Mucosa of gallbladder (tissue), 1 donor: Measurements from ENCODE around the gene UGGT2. TPM values are rescaled to one million over a fixed set of nuclear protein-coding genes. Genes with fewer than 3 reads are reported as not detected.
"Not testable (repeated sequence)": the region's sequence is repeated elsewhere in the genome, so short reads cannot be mapped to it uniquely, and the experiment has no call there.

ENCODE experiments used
- DNase-seq: peaks from one replicate; pipeline ENCODE4 v3.0.0-alpha.2; 2020; ENCODE audit warnings: low spot score
- total RNA-seq: library from RNA; stranded (reverse); gene quantifications from one replicate; pipeline ENCODE4 v1.2.1, GENCODE V29; 2021
- donor health status: DM: no; HTN: no; CAD: no.

The UGGT2 gene
- total RNA-seq, 1 donor from 2014 or later, result 20.2 TPM

GRCh38 chr13:95968906-95969305, 84.3 kb downstream of the UGGT2 start:
- DNase-seq, result no peak

- DNase-seq, result no peak
Observed at GRCh38 chr13:95957331-95957730, 95.9 kb downstream of the UGGT2 start.

GRCh38 chr13:95956589-95957148, 96.5 kb downstream of the UGGT2 start:
- DNase-seq, result no peak

DNA sequence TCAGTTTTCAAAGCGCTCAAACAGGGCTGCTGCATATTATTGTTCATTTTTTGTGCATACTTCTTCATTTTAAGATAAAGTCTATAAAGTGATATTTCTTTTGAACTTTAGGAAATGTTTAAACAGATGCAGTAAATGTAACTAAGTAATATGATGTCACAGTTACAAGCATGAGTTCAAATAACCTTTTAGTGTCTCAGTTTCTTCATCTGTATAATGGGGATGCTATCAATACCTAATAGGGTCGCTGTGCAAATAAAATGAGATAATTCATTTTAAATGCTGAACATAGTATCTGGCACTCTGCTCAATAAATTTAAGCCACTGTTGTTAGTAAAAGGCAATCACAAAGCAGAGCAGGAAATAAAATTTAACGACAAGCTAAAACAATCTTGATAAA, 97.5 kb downstream of the UGGT2 start:
- DNase-seq, result no peak

GRCh38 chr13:95955255-95955654, 97.9 kb downstream of the UGGT2 start:
- DNase-seq, result no peak

DNA sequence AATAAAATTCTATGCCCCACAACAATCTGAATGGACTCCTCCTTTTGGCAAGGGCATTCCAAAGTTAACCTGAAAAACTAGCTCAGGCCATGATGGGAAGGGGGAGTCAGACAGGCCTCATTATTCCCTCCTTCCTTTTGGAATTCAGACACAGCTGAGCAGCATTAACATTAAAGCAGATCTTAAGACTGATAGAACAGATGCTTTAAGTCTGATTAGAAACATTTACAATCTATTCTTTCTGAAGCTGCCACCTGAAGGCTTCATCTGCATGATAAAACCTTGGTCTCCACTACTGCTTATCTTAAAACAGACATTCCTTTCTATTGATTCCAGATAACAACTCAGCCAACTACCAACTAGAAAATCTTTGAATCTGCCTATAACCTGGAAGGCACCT, 98.9 kb downstream of the UGGT2 start:
- no peak for DNase-seq

DNA sequence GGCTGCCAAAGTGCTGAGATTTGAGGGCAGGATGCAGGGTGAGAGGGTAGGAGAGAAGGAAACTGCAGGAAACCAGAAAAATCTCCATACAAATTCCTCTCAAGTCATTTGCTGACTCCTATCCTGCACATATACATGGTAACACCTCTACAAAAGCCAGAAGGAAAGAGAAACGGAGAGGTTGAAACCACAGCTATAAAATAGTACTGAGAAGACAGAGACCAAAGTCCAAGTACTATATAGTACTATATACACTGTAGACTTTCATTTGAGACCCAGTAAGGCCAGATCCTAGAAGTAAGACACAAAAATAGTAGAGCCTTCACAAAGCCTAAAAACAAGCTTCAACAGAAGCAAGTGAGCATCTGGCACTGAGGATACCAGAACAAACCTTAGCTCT, 103.1 kb downstream of the UGGT2 start:
- no peak for DNase-seq

- no peak for DNase-seq
Observed at GRCh38 chr13:95948656-95949055, 104.5 kb downstream of the UGGT2 start.

DNA sequence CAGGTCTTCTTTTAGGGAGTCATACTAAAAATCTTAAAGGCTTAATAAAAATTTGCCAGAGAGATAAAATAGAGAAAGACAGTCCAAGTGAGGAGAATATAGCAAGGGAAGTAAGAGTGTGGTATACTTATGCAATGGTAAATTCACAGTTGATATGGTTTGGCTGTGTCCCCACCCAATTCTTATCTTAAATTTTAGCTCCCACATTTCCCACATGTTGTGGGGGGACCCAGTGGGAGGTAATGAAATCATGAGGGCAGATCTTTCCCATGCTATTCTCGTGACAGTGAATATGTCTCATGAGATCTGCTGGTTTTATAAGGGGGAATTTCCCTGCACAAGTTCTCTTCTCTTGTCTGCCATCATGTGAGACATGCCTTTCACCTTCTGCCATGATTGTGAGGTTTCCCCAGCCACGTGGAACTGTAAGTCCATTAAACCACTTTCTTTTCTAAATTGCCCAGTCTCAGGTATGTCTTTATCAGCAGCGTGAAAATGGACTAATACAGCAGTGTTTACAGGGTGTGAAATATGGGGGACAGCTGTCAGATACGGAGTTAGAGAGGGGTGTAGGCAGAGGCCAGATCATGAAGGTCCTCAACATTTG, 115.4 kb downstream of the UGGT2 start:
- DNase-seq, result no peak

GRCh38 chr13:95931300-95932025, 121.7 kb downstream of the UGGT2 start:
- no peak for DNase-seq

DNA sequence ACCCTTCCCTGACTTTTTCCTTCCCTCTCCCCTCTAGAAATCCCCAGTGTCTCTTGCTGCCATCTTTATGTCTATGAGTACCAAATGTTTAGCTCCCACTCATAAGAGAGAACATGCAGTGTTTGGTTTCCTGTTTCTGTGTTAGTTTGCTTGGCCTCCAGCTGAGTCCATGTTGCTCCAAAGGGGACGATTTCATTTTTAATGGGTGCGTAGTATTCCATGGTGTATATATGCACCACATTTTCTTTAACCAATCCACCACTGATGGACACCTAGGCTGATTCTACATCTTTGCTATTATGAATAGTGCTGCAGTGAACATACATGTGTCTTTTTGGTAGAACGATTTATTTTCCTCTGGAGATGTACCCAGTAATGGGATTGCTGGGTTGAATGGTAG, 123.8 kb downstream of the UGGT2 start:
- no peak for DNase-seq

- DNase-seq, result not testable (repeated sequence)
Observed at GRCh38 chr13:95928367-95928906, 124.8 kb downstream of the UGGT2 start.

- DNase-seq, result no peak
Observed at GRCh38 chr13:95926231-95926630, 127.0 kb downstream of the UGGT2 start.

- DNase-seq, result no peak
Observed at GRCh38 chr13:95924389-95924994, 128.7 kb downstream of the UGGT2 start.

DNA sequence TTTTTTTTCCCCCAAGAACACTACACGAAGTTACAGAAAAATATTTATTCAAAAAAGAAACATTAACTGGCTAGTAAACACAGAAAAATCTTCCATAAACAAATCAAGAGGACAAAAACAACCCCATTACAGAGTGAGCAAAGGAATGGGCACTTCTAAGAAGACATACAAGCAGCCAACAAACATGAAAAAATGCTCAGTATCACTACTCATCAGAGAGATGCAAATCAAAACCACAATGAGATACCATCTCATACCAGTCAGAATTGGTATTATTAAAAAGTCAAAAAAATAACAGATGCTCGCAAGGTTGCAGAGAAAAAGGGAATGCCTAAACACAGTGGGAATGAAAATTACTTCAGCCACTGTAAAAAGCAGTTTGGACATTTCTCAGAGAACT, 131.7 kb downstream of the UGGT2 start:
- DNase-seq, result no peak

- DNase-seq, result no peak
Observed at GRCh38 chr13:95920485-95920884, 132.7 kb downstream of the UGGT2 start.

- no peak for DNase-seq
Observed at GRCh38 chr13:95918860-95919259, 134.3 kb downstream of the UGGT2 start.

GRCh38 chr13:95914991-95915501, 138.2 kb downstream of the UGGT2 start:
- no peak for DNase-seq

DNA sequence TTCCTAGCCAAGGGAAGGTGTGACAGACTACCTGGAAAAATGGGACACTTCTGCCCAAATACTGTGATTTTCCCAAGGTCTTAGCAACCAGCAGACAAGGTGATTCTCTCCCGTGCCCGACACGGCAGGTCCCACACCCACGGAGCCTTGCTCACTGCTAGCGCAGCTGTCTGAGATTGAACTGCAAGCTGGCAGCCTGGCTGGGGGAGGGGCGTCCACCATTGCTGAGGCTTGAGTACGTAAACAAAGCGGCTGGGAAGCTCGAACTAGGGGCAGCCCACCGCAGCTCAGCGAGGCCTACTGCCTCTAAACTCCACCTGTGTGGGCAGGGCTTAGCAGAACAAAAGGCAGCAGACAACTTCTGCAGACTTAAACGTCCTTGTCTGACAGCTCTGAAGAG, 146.2 kb downstream of the UGGT2 start:
- no peak for DNase-seq

DNA sequence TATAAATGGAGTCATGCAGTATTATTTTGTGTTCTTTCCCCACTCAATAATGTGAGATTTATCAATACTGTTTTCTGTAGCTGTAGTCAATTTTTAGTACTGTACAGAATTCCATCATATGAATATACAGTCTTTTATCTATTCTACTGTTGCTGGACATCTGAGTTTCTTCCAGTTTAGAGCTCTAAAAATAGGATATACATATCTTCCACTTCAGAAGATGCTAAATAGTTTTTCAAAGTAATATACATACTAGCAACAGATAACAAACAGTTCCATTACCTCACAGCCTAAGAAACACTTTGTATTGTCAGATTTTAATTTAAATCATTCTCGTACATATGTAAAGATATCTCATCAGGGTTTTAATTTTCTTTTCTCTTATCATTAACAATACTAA, 149.6 kb downstream of the UGGT2 start:
- DNase-seq, result no peak

- DNase-seq, result no peak
Observed at GRCh38 chr13:95902741-95903140, 150.5 kb downstream of the UGGT2 start.

- DNase-seq, result no peak
Observed at GRCh38 chr13:95898256-95898655, 154.9 kb downstream of the UGGT2 start.
